Measurements from ENCODE around the gene NMUR2.

The NMUR2 gene

GRCh38 chr5:152425083-152425482 lies 20.0 kb upstream of the NMUR2 start:
- in situ Hi-C loops (cut with HindIII; ENCODE audit: low pct_ligation_motif_present, low sequenced_read_pairs): no loop called here
- H3K27me3 ChIP-seq (replicated peaks): no peaks in the 10 kb centered on the region

GRCh38 chr5:152424501-152424900 lies 19.4 kb upstream of the NMUR2 start:
- in situ Hi-C loops (cut with HindIII; ENCODE audit: low pct_ligation_motif_present, low sequenced_read_pairs): no loop called here
- no peak overlapping the region for H3K4me3 ChIP-seq (ENCODE audit: low read depth, low read length)
- H3K27ac ChIP-seq: no peak overlapping the region
- H3K27me3 ChIP-seq (replicated peaks): no peaks in the 10 kb centered on the region
- TF ChIP-seq CTCF (IDR thresholded peaks at IDR 0.05; ENCODE audit: low read depth, low read length, missing control alignments): no peak
- DNase-seq: no peak
- H3K36me3 ChIP-seq (replicated peaks): no peaks in the 10 kb centered on the region

More at GRCh38 chr5:152425083-152425482, 20.0 kb upstream of the NMUR2 start:
- no peak for DNase-seq
- Histone ChIP-seq H3K27ac (no peak overlapping the region), H3K4me3 (ENCODE audit: low read depth, low read length) (no peak overlapping the region), H3K36me3 (replicated peaks) (no peaks in the 10 kb centered on the region)
- TF ChIP-seq CTCF (IDR thresholded peaks at IDR 0.05; ENCODE audit: low read depth, low read length, missing control alignments): no peak

GRCh38 chr5:152422081-152422480 lies 17.0 kb upstream of the NMUR2 start:
- TF ChIP-seq CTCF (IDR thresholded peaks at IDR 0.05; ENCODE audit: low read depth, low read length, missing control alignments): no peak
- H3K27ac ChIP-seq: no peak overlapping the region
- no peak overlapping the region for H3K4me3 ChIP-seq (ENCODE audit: low read depth, low read length)
- in situ Hi-C loops (cut with HindIII; ENCODE audit: low pct_ligation_motif_present, low sequenced_read_pairs): no loop called here
- H3K36me3 ChIP-seq (replicated peaks): no peaks in the 10 kb centered on the region
- no peaks in the 10 kb centered on the region for H3K27me3 ChIP-seq (replicated peaks)
- DNase-seq: no peak

GRCh38 chr5:152412129-152412528 lies 7.0 kb upstream of the NMUR2 start:
- Histone ChIP-seq H3K4me3 (ENCODE audit: low read depth, low read length) (no peak overlapping the region), H3K36me3 (replicated peaks) (no peaks in the 10 kb centered on the region), H3K27ac (no peak overlapping the region), H3K27me3 (replicated peaks) (no peaks in the 10 kb centered on the region)
- no peak for TF ChIP-seq CTCF (IDR thresholded peaks at IDR 0.05; ENCODE audit: low read depth, low read length, missing control alignments)
- no peak for DNase-seq
- in situ Hi-C loops (cut with HindIII; ENCODE audit: low pct_ligation_motif_present, low sequenced_read_pairs): no loop called here

- H3K27ac ChIP-seq: no peak overlapping the region
- no peak for DNase-seq
- TF ChIP-seq CTCF (IDR thresholded peaks at IDR 0.05; ENCODE audit: low read depth, low read length, missing control alignments): no peak
- no peaks in the 10 kb centered on the region for H3K36me3 ChIP-seq (replicated peaks)
- in situ Hi-C loops (cut with HindIII; ENCODE audit: low pct_ligation_motif_present, low sequenced_read_pairs): no loop called here
- no peaks in the 10 kb centered on the region for H3K27me3 ChIP-seq (replicated peaks)
- H3K4me3 ChIP-seq (ENCODE audit: low read depth, low read length): no peak overlapping the region
These were observed 1.0 kb upstream of the NMUR2 start for GRCh38 chr5:152406082-152406481.

GRCh38 chr5:152404494-152404893 lies 585 bp downstream of the NMUR2 start:
- in situ Hi-C loops (cut with HindIII; ENCODE audit: low pct_ligation_motif_present, low sequenced_read_pairs): no loop called here
- Histone ChIP-seq H3K4me3 (ENCODE audit: low read depth, low read length) (no peak overlapping the region), H3K27ac (no peak overlapping the region), H3K27me3 (replicated peaks) (no peaks in the 10 kb centered on the region), H3K36me3 (replicated peaks) (no peaks in the 10 kb centered on the region)
- DNase-seq: no peak
- TF ChIP-seq CTCF (IDR thresholded peaks at IDR 0.05; ENCODE audit: low read depth, low read length, missing control alignments): no peak

Data from brain microvascular endothelial cell (primary cell).